Measurements from ENCODE around the gene CPAMD8.

DNA sequence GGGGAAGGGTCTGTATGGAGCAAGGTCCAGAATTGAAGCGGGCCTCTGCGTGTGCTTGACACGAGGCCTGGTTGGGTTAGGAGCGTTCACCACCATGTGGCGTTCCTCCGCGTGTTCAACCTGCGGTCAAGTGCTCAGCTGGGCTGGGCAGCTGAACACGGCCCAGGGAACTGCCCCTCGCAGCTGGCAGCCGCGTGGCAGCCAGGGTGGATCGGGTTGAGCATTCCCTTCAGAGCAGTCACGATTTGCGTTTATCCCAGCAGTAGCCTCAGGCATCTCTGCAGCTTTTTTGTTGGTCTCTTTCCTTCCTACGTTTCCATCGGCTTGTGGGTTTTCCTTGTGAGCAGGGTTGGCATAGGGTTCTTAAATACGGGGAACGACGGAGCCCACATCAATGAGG, 166.5 kb downstream of the CPAMD8 start:
- no peak for TF ChIP-seq CTCF (IDR thresholded peaks at IDR 0.05)
- TF ChIP-seq POLR2A (IDR thresholded peaks at IDR 0.05): no peak

Measured in heart left ventricle (tissue), 13 donors.